Measurements from ENCODE around the gene LRRC4C.
"Not testable (repeated sequence)": the region's sequence is repeated elsewhere in the genome, so short reads cannot be mapped to it uniquely, and the experiment has no call there.

Gene LRRC4C

GRCh38 chr11:41113160-41113559 is 346.3 kb downstream of the LRRC4C start:
- no peak for DNase-seq

- DNase-seq = no peak
These were observed 348.9 kb downstream of the LRRC4C start for GRCh38 chr11:41110527-41110926.

- no peak for DNase-seq
These were observed 357.0 kb downstream of the LRRC4C start for GRCh38 chr11:41102471-41102870.

GRCh38 chr11:41099654-41100053 is 359.8 kb downstream of the LRRC4C start:
- no peak for DNase-seq

GRCh38 chr11:41085123-41085522 is 374.3 kb downstream of the LRRC4C start:
- no peak for DNase-seq

GRCh38 chr11:41081756-41082285 is 377.6 kb downstream of the LRRC4C start:
- DNase-seq = no peak

- DNase-seq = no peak
These were observed 385.1 kb downstream of the LRRC4C start for GRCh38 chr11:41074318-41074717.

- no peak for DNase-seq
These were observed 394.0 kb downstream of the LRRC4C start for GRCh38 chr11:41065432-41065831.

- DNase-seq = no peak
These were observed 401.3 kb downstream of the LRRC4C start for GRCh38 chr11:41058138-41058537.

- DNase-seq = no peak
These were observed 402.4 kb downstream of the LRRC4C start for GRCh38 chr11:41056892-41057569.

GRCh38 chr11:41053894-41054293 is 405.6 kb downstream of the LRRC4C start:
- DNase-seq = no peak

GRCh38 chr11:41051919-41052635 is 407.4 kb downstream of the LRRC4C start:
- no peak for DNase-seq

GRCh38 chr11:41050791-41051190 is 408.7 kb downstream of the LRRC4C start:
- DNase-seq = no peak

GRCh38 chr11:41047229-41047628 is 412.2 kb downstream of the LRRC4C start:
- DNase-seq = no peak

GRCh38 chr11:41045266-41045665 is 414.2 kb downstream of the LRRC4C start:
- DNase-seq = no peak

GRCh38 chr11:41044747-41045146 is 414.7 kb downstream of the LRRC4C start:
- no peak for DNase-seq

- DNase-seq = no peak
These were observed 416.8 kb downstream of the LRRC4C start for GRCh38 chr11:41042688-41043087.

- DNase-seq = no peak
These were observed 419.0 kb downstream of the LRRC4C start for GRCh38 chr11:41040474-41040873.

GRCh38 chr11:41039592-41039991 is 419.9 kb downstream of the LRRC4C start:
- no peak for DNase-seq

GRCh38 chr11:41031551-41032060 is 427.8 kb downstream of the LRRC4C start:
- no peak for DNase-seq

- DNase-seq = no peak
These were observed 439.2 kb downstream of the LRRC4C start for GRCh38 chr11:41020259-41020658.

GRCh38 chr11:41019666-41020065 is 439.8 kb downstream of the LRRC4C start:
- DNase-seq = not testable (repeated sequence)

- no peak for DNase-seq
These were observed 441.2 kb downstream of the LRRC4C start for GRCh38 chr11:41018224-41018623.

Data from activated gamma-delta T cell (primary cell).